OCI-LY3 (cell line): ENCODE results near the gene LTBP4.

Experiments used
- H2AFZ ChIP-seq: fragments of 200-600, 300-600 bp; shearing (Covaris generic); 2 replicates; pipeline ENCODE4 v1.6.0; 2014; ENCODE audit warnings: antibody characterized with exemption, low read depth, low read length
- H3K27ac ChIP-seq: fragments of 200-600, 300-600 bp; sonication (generic); 2 replicates; pipeline ENCODE4 v1.5.1; 2014; ENCODE audit warnings: mild to moderate bottlenecking, low read length, moderate library complexity, mixed read lengths
- H3K27me3 ChIP-seq: fragments of 200-600, 300-600 bp; sonication (generic); 2 replicates; pipeline ENCODE4 v1.6.1; 2014; ENCODE audit warnings: low read depth, low read length, mixed read lengths
- H3K36me3 ChIP-seq: fragments of 200-600, 300-600 bp; sonication (generic); replicated peaks from 2 replicates; pipeline ENCODE3; 2014; ENCODE audit warnings: low read depth, low read length, mixed read lengths
- H3K4me1 ChIP-seq: fragments of 300-600, 200-600 bp; sonication (generic); 2 replicates; pipeline ENCODE4 v1.6.1; 2014; ENCODE audit warnings: low read length, mixed read lengths
- H3K4me2 ChIP-seq: fragments of 200-600, 300-600 bp; sonication (generic); 2 replicates; pipeline ENCODE4 v1.6.1; 2014; ENCODE audit warnings: low read length, mixed read lengths
- H3K4me3 ChIP-seq: fragments of 300-600, 200-600 bp; sonication (generic); 2 replicates; pipeline ENCODE4 v1.5.1; 2014; ENCODE audit warnings: antibody characterized with exemption, mild to moderate bottlenecking, low read length, moderate library complexity
- H3K79me2 ChIP-seq: fragments of 300-600, 200-600 bp; shearing (Covaris generic); 2 replicates; pipeline ENCODE4 v1.6.1; 2014; ENCODE audit warnings: mild to moderate bottlenecking, low read length, mixed read lengths
- H3K9ac ChIP-seq: fragments of 300-600, 200-600 bp; shearing (Covaris generic); 2 replicates; pipeline ENCODE4 v1.6.0; 2014; ENCODE audit warnings: mild to moderate bottlenecking, low read length, moderate library complexity
- H3K9me3 ChIP-seq: fragments of 200-600, 300-600 bp; shearing (Covaris generic); 2 replicates; pipeline ENCODE4 v1.6.1; 2014; ENCODE audit warnings: low read length, mixed read lengths; ENCODE audit not compliant: insufficient read depth
- H4K20me1 ChIP-seq: fragments of 200-600, 300-600 bp; sonication (generic); 2 replicates; pipeline ENCODE4 v1.6.1; 2016; ENCODE audit warnings: low read length, mixed read lengths; ENCODE audit not compliant: insufficient read depth
- CTCF ChIP-seq: fragments of 200-600, 300-600 bp; sonication (generic); IDR thresholded peaks from 2 replicates; pipeline ENCODE4 v1.5.1; 2014; ENCODE audit warnings: antibody characterized with exemption, low read length, low read depth
- EZH2phosphoT487 ChIP-seq: fragments of 200-600 bp; shearing (Covaris generic); IDR thresholded peaks from 2 replicates; pipeline ENCODE4 v1.6.1; 2018; ENCODE audit warnings: antibody characterized with exemption, mixed run types, low read depth

LTBP4 gene

GRCh38 chr19:40612831-40613689, 11.9 kb downstream of the LTBP4 start:
- H2AFZ ChIP-seq, result peak overlapping the region; percentile 67; the same call in 1 of the 2 replicates
- peak overlapping the region; percentile 52 for H3K27ac ChIP-seq
- H3K9me3 ChIP-seq, result no peaks in the 10 kb centered on the region
- H3K79me2 ChIP-seq, result no peaks in the 10 kb centered on the region
- H3K36me3 ChIP-seq, result no peaks in the 10 kb centered on the region
- no peaks in the 10 kb centered on the region for H4K20me1 ChIP-seq
- TF ChIP-seq CTCF (no peak), EZH2phosphoT487 (no peak)
- H3K4me2 ChIP-seq, result peak overlapping the region; percentile 83
- H3K4me3 ChIP-seq, result peak overlapping the region; percentile 91
- peaks cover 15% of the 10 kb centered on the region for H3K4me1 ChIP-seq
- H3K9ac ChIP-seq, result peak overlapping the region; percentile 83
- H3K27me3 ChIP-seq, result no peaks in the 10 kb centered on the region

- H3K27me3 ChIP-seq, result no peaks in the 10 kb centered on the region
- peak overlapping the region; percentile 83 for H3K4me2 ChIP-seq
- H3K9ac ChIP-seq, result peak overlapping the region; percentile 83
- no peaks in the 10 kb centered on the region for H3K9me3 ChIP-seq
- peak overlapping the region; percentile 67; the same call in 1 of the 2 replicates for H2AFZ ChIP-seq
- H3K36me3 ChIP-seq, result no peaks in the 10 kb centered on the region
- peak overlapping the region; percentile 91 for H3K4me3 ChIP-seq
- H4K20me1 ChIP-seq, result no peaks in the 10 kb centered on the region
- peak overlapping the region; percentile 52 for H3K27ac ChIP-seq
- H3K4me1 ChIP-seq, result peaks cover 13% of the 10 kb centered on the region
- H3K79me2 ChIP-seq, result no peaks in the 10 kb centered on the region
- TF ChIP-seq CTCF (no peak), EZH2phosphoT487 (no peak)
Observed at GRCh38 chr19:40613690-40614621, 12.8 kb downstream of the LTBP4 start.

- Histone ChIP-seq H3K4me2 (peak overlapping the region; percentile 83), H3K9ac (peak overlapping the region; percentile 83), H3K36me3 (no peaks in the 10 kb centered on the region), H4K20me1 (no peaks in the 10 kb centered on the region), H3K9me3 (no peaks in the 10 kb centered on the region), H3K4me1 (peaks cover 19% of the 10 kb centered on the region), H2AFZ (0 out of 2 replicates have a peak overlapping the region, but pooled peaks have one; percentile 67), H3K27me3 (no peaks in the 10 kb centered on the region), H3K27ac (no peak overlapping the region), H3K4me3 (peak overlapping the region; percentile 91), H3K79me2 (no peaks in the 10 kb centered on the region)
- no peak for TF ChIP-seq CTCF
- no peak for TF ChIP-seq EZH2phosphoT487
Observed at GRCh38 chr19:40614622-40615411, 13.6 kb downstream of the LTBP4 start.
